HG03280 (cell line): ENCODE data around the gene PWP2.

ENCODE experiments used
- ATAC-seq: cut with Tn5 transposase; IDR thresholded peaks from one replicate; pipeline ENCODE4 v1.9.1; 2021; ENCODE audit warnings: mild to moderate bottlenecking, moderate library complexity; ENCODE audit not compliant: unreplicated experiment

The PWP2 gene

DNA sequence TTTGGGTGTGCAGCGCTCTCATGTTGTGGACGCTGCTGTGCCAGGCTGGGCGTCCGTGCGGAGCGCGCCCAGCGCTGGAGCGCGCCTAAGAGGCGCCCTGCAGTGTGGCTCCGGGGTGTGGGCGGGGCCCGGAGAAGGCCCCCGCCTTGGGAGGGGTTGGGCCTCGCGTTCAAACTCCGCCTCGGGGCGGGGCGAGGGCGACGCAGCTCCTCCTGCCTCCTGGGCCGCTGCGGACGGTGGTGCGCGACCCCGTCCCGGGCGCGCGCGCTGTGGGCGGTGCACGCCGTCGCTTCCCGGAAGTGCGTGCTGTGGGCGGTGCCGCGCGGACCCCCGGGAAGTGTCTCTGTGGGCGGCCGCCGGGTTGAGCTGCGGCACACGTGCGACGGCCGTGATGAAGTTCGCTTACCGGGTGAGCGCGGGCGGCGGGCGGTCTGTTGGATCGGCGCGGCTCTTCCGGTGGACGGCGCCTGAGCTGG, at the start of gene PWP2:
Gene PWP2 (plus strand): TSS at position 374 of the 476 bp plus-strand sequence. CDS start 18 bp downstream, at position 392.
- ATAC-seq = peak; percentile 90

GRCh38 chr21:44057960-44058651, 49.1 kb upstream of the PWP2 start:
- ATAC-seq = no peak

DNA sequence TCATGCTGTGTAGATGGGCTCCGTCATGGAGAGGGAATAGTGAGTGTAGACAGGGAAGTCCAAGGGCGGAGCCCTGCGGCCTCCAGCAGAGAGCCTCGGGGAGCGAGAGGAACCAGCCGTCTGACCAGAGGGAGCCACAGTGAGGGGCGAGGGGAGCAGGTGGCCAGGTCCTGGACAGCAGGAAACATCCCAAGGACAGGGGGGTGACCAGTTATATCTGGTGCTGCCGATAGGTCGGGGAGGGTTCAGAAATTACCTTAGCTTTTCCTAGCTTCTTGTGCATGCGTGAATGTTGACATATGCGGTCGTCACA, 48.6 kb upstream of the PWP2 start:
- ATAC-seq = no peak

DNA sequence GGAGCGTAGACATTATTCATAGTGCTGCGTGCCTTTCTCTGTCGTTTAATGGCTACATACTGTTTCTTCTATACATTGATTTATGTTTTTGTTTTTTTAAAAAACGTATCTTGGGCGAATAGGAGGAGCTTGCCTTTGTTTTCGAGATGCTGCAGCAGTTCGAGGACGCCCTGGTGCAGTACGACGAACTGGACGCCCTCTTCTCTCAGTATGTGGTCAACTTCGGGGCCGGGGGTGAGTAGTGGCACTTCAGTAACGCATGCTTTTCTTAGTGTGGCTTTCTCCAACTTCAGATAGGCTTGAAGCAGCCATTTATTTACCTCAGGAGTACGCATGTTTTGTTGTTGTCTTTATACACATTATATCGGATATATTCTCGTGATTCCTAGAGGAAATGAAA, 48.2 kb upstream of the PWP2 start:
- ATAC-seq = no peak

GRCh38 chr21:44059710-44060109, 47.5 kb upstream of the PWP2 start:
- no peak for ATAC-seq

- ATAC-seq = no peak
Observed at GRCh38 chr21:44062380-44062779, 44.8 kb upstream of the PWP2 start.

GRCh38 chr21:44063151-44063912, 43.9 kb upstream of the PWP2 start:
- ATAC-seq = no peak

- ATAC-seq = no peak
Observed at GRCh38 chr21:44064852-44065403, 42.3 kb upstream of the PWP2 start.

- ATAC-seq = peak; percentile 61
Observed at GRCh38 chr21:44065428-44065827, 41.8 kb upstream of the PWP2 start.

DNA sequence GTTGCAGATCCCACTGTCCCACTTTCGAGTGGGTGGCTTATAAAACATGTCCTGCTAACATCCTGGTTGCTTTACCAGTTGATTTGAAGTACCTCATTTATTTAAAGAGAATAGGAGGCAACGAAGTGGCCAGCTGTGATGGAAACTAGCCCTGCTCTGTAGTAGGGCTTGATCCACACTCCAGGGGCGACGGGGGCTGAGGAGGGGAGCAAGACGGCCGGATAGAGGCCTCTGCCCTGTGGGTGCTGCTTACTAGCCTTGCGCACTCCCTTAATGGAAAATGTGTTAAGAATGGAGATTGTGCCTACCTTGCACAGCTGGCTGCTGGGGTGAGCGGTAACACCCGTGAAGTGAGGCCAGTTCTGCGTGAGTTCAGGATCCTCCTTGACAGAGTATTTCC, 41.1 kb upstream of the PWP2 start:
- ATAC-seq = no peak

- no peak for ATAC-seq
Observed at GRCh38 chr21:44067011-44067839, 40.0 kb upstream of the PWP2 start.

GRCh38 chr21:44070391-44070790, 36.8 kb upstream of the PWP2 start:
- no peak for ATAC-seq

- ATAC-seq = no peak
Observed at GRCh38 chr21:44071359-44072104, 35.7 kb upstream of the PWP2 start.

- no peak for ATAC-seq
Observed at GRCh38 chr21:44072111-44072510, 35.1 kb upstream of the PWP2 start.

DNA sequence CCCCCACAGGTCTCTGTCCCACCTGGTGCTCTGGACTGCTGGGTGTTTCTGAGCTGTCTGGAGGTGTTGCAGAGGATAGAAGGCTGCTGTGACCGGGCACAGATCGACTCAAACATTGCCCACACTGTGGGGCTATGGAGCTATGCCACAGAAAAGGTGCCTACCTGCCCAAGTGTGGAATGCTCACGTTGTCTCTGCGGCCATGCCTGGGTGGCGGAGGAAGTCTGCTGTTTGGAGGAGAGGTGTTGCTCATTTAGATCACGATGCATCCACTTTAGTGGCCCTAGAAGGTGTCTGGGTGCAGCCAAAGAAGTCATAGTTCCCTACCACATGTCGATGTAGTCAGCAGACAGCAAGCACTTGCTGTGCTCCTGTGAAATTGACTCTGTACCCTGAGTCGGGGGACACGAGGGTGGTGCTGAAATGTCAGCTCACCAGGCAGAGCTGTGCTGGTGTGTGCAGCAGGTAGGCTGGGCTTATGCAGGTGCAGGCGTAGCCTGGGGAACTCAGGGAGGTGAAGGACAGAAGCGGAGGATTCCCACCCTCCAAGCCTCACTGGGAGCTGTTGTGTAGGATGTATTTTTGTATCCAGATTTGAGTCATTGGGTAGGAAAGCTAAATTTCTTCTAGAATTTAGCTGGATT, 32.8 kb upstream of the PWP2 start:
- ATAC-seq = no peak

GRCh38 chr21:44076316-44076715, 30.9 kb upstream of the PWP2 start:
- no peak for ATAC-seq

DNA sequence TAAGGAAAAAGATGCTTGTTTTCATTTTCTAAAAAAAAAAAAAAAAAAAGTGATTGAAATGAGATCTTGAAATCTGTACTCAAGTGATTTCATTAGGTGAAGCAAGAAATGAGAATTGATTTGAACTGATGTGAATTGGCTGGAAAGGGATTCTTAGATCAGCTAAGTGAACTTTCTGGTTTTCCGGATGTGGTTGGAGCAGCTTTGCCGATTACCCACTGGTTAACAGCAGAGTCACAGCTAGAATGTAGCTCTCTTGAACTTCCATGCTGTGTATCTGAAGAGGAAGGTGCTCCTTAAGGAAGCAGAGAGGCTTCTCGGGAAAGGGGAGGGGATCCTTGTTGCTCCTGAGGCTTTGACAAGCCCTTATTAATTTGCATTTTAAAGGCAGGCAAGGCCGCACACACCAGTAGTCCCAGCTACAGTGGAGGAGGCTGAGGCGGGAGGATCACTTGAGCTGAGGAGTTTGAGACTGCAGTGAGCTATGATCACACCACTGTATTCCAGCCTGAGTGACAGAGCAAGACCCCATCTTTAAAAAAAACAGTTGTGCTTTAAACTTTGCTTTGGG, 28.7 kb upstream of the PWP2 start:
- ATAC-seq = no peak

DNA sequence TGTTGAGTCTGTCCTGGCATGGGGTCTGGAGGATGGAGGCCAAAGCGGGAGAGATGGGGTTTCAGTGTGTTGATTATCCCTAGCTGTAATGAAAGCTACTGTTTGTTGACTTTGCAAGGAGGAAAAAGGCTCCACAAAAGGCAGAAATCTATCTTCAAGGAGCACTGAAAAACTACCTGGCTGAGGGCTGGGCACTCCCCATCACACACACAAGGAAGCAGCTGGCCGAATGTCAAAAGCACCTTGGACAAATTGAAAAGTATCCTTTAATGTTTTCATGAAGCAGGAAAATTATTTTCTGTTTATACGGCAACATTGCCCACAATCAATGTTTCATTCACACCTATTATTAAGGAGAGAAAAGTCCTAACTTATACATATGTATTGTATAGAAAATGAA, 27.8 kb upstream of the PWP2 start:
- no peak for ATAC-seq

DNA sequence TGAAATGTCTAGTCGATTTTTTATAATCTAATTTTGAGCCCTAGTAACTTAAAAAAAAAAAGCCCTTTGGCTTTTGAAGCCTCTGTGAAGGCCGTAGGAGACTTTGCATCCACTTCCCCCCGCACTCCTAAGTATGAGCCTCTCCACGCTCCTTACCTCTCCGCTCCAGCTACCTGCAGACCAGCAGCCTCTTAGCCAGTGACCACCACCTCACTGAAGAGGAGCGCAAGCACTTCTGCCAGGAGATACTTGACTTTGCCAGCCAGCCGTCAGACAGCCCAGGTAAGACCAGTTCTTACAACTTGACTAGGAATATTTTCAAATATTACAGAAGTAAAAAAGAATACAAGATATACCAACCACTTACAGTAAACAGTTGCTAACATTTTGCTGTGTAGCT, 27.4 kb upstream of the PWP2 start:
- no peak for ATAC-seq
